Fibroblast of mammary gland (primary cell): ENCODE measurements around the gene ZKSCAN7.

ENCODE experiments used
- DNase-seq: peaks from one replicate; pipeline ENCODE4 v3.0.0-alpha.2; 2010; ENCODE audit warnings: low read depth
- H3K4me3 ChIP-seq: 2 replicates; pipeline ENCODE4 v1.5.1; 2011; ENCODE audit warnings: low read depth, mild to moderate bottlenecking, low read length, moderate library complexity; ENCODE audit not compliant: control insufficient read depth
- TF ChIP-seq, protein P1 (sequence below): conservative IDR thresholded peaks from 2 replicates; pipeline ENCODE4 v1.5.1; 2011; ENCODE audit warnings: low read depth, low read length, inconsistent platforms; ENCODE audit not compliant: control insufficient read depth, insufficient read depth

The ZKSCAN7 gene

DNA sequence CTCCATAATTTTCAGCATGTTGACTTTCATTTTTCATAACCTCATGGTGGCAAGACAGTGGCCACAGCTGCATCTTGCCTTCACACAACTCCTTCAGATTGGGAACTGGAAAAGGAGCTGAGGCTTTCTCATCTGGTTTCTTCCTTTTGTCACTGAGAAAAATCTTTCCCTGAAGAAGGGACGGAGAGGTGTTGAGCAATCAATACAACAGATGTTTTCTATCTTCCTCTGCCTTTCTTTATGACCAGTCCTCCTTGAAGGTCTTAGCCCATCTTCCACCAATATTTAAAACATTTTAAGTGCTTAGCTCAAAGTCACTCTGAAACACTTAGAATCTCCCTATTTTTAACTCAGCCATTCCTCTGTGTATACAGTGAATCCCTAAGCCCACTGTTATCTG lies 41.6 kb downstream of the ZKSCAN7 start:
- no peak overlapping the region for H3K4me3 ChIP-seq
- TF ChIP-seq, protein P1, sequence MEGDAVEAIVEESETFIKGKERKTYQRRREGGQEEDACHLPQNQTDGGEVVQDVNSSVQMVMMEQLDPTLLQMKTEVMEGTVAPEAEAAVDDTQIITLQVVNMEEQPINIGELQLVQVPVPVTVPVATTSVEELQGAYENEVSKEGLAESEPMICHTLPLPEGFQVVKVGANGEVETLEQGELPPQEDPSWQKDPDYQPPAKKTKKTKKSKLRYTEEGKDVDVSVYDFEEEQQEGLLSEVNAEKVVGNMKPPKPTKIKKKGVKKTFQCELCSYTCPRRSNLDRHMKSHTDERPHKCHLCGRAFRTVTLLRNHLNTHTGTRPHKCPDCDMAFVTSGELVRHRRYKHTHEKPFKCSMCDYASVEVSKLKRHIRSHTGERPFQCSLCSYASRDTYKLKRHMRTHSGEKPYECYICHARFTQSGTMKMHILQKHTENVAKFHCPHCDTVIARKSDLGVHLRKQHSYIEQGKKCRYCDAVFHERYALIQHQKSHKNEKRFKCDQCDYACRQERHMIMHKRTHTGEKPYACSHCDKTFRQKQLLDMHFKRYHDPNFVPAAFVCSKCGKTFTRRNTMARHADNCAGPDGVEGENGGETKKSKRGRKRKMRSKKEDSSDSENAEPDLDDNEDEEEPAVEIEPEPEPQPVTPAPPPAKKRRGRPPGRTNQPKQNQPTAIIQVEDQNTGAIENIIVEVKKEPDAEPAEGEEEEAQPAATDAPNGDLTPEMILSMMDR = no peak
- peak; percentile 17 for DNase-seq

DNA sequence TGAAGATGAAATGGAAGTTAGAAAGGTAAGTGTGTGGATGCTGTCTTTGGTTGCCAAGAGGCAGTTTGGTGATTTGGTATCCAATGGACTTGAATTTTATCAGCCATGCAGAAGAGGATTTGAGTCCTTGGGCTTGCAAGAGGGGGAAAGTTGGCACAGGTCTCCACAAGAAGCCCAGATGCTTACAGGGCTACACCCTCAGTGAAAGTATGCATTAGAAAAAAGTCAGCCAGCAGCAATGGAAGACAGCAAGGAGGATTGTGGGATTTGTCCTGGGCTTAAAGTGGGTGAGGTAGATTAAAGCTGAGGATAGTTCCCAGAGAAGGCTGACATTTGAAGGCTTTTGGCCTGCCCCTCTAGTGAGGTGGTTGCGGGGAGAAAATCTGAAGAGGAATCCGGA lies 46.8 kb downstream of the ZKSCAN7 start:
- TF ChIP-seq, protein P1 = no peak
- no peak overlapping the region for H3K4me3 ChIP-seq
- DNase-seq = no peak

DNA sequence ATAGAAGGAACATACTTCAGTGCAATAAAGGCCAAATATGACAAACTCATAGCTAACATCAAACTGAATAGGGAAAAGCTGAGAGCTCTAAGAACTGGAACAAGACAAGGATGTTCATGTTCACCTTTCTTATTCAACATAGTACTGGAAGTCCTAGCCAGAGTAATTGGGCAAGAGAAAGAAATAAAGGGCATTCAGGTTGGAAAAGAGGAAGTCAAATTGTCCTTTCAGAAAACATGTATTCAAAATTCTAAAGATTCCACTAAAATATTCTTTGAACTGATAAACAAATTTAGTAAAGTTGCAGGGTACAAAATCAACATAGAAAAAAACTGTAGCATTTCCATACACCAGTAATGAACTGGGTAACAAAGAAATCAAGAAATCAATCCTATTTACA lies 57.7 kb downstream of the ZKSCAN7 start:
- TF ChIP-seq, protein P1 = no peak
- DNase-seq = no peak
- no peak overlapping the region for H3K4me3 ChIP-seq
